HG02970 (cell line): Measurements from ENCODE around the gene DHX35.

ENCODE experiments used
- ATAC-seq: cut with Tn5 transposase; IDR thresholded peaks from one replicate; pipeline ENCODE4 v1.9.1; 2021; ENCODE audit warnings: mild to moderate bottlenecking, moderate library complexity, moderate number of reproducible peaks; ENCODE audit not compliant: unreplicated experiment, low FRiP score

Gene DHX35

GRCh38 chr20:38962044-38962927, at the start of gene DHX35:
DHX35 (plus strand) TSS chr20:38962344; CDS start chr20:38962368, 24 bp downstream.
- ATAC-seq: peak; percentile 98

- no peak for ATAC-seq
Measured at GRCh38 chr20:38915355-38915754, 46.8 kb upstream of the DHX35 start.

GRCh38 chr20:38917657-38918056, 44.5 kb upstream of the DHX35 start:
- no peak for ATAC-seq

GRCh38 chr20:38918172-38918571, 44.0 kb upstream of the DHX35 start:
- no peak for ATAC-seq

- no peak for ATAC-seq
Measured at GRCh38 chr20:38919683-38920082, 42.5 kb upstream of the DHX35 start.

GRCh38 chr20:38920411-38920810, 41.7 kb upstream of the DHX35 start:
- ATAC-seq: no peak

GRCh38 chr20:38920851-38921250, 41.3 kb upstream of the DHX35 start:
- no peak for ATAC-seq

- ATAC-seq: no peak
Measured at GRCh38 chr20:38924718-38925117, 37.4 kb upstream of the DHX35 start.

GRCh38 chr20:38926142-38926933, 35.8 kb upstream of the DHX35 start, which contains the start of gene FAM83D:
FAM83D (plus strand) TSS chr20:38926417; CDS start chr20:38926443, 26 bp downstream.
- ATAC-seq: peak; percentile 83

GRCh38 chr20:38926934-38927616, 35.1 kb upstream of the DHX35 start:
- peak; percentile 4 for ATAC-seq

- no peak for ATAC-seq
Measured at GRCh38 chr20:38927902-38928578, 34.1 kb upstream of the DHX35 start.

- ATAC-seq: no peak
Measured at GRCh38 chr20:38930242-38930569, 31.9 kb upstream of the DHX35 start.

- no peak for ATAC-seq
Measured at GRCh38 chr20:38931984-38932383, 30.2 kb upstream of the DHX35 start.

- no peak for ATAC-seq
Measured at GRCh38 chr20:38932457-38933120, 29.6 kb upstream of the DHX35 start.

- no peak for ATAC-seq
Measured at GRCh38 chr20:38934530-38934929, 27.6 kb upstream of the DHX35 start.

- no peak for ATAC-seq
Measured at GRCh38 chr20:38935285-38935684, 26.9 kb upstream of the DHX35 start.

GRCh38 chr20:38935967-38936407, 26.2 kb upstream of the DHX35 start:
- ATAC-seq: no peak

- ATAC-seq: no peak
Measured at GRCh38 chr20:38937000-38937399, 25.1 kb upstream of the DHX35 start.

- ATAC-seq: no peak
Measured at GRCh38 chr20:38937978-38938473, 24.1 kb upstream of the DHX35 start.

- no peak for ATAC-seq
Measured at GRCh38 chr20:38939686-38940085, 22.5 kb upstream of the DHX35 start.
